ENCODE measurements around the gene ZNF469.

ZNF469 gene

GRCh38 chr16:88344411-88345030 lies 38.2 kb upstream of the ZNF469 start:
- no peak for TF ChIP-seq ZFX (IDR thresholded peaks at IDR 0.05)
- TF ChIP-seq CTCF (conservative IDR thresholded peaks at IDR 0.05): no peak
- no peak overlapping the region for H3K27ac ChIP-seq

DNA sequence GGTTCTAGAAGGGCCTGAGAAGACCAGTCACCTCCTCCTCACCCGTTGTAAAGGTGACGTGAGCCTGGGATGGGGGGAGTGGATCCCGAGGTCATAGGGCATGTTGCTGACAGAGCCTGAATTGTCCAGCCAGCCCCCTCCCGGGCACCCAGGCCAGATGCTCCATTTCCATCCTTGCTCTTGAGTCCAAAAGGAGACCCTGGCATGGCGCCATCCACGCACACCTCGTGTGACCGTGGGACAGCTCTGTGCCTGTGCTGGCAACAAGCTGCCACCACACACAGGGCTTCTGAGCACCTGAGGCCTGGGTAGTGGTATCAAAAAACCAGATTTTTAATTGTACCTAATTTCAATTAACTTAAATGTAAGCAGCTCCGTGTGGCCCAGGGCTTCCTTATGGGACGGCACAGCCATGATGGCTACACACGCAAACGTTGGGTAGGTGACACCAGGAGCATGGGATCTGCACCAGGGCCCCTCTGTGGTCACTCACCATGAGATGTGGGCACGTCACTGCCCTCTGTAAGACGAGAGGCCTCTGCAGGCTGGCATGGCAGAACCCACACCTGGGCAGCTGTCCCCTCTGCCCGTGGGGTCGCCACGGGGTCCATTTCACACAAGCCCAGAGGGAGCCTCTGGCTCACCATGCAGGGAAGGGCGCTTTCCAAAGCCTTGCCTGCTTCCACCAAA lies 37.6 kb upstream of the ZNF469 start:
- no peak for TF ChIP-seq ZFX (IDR thresholded peaks at IDR 0.05)
- no peak for TF ChIP-seq CTCF (conservative IDR thresholded peaks at IDR 0.05)
- no peak overlapping the region for H3K27ac ChIP-seq

GRCh38 chr16:88345721-88346560 lies 36.8 kb upstream of the ZNF469 start:
- no peak overlapping the region for H3K27ac ChIP-seq
- TF ChIP-seq ZFX (IDR thresholded peaks at IDR 0.05) (no peak), CTCF (conservative IDR thresholded peaks at IDR 0.05) (no peak)

GRCh38 chr16:88346680-88347505 lies 35.9 kb upstream of the ZNF469 start:
- no peak overlapping the region for H3K27ac ChIP-seq
- TF ChIP-seq CTCF (conservative IDR thresholded peaks at IDR 0.05) (no peak), ZFX (IDR thresholded peaks at IDR 0.05) (no peak)

GRCh38 chr16:88347656-88348376 lies 34.9 kb upstream of the ZNF469 start:
- TF ChIP-seq ZFX (IDR thresholded peaks at IDR 0.05) (no peak), CTCF (conservative IDR thresholded peaks at IDR 0.05) (no peak)
- H3K27ac ChIP-seq: no peak overlapping the region

GRCh38 chr16:88348377-88349152 lies 34.2 kb upstream of the ZNF469 start:
- H3K27ac ChIP-seq: no peak overlapping the region
- TF ChIP-seq ZFX (IDR thresholded peaks at IDR 0.05) (no peak), CTCF (conservative IDR thresholded peaks at IDR 0.05) (no peak)

Measured in C4-2B (cell line).